A549 (cell line): ENCODE results near the gene XYLT1. TPM values are rescaled to one million over a fixed set of nuclear protein-coding genes. Genes with fewer than 3 reads are reported as not detected.

Source experiments
- ATAC-seq, 2 experiments: fragments of 200-7000 bp in 1 of 2; fragments of >200 bp in 1 of 2; cut with Nextera tagmentation in 1 of 2; cut with Tn5 transposase in 1 of 2; 3 replicates each; pipeline versions ENCODE4 v1.8.0 to v1.9.1; 2018 to 2020; ENCODE audit warnings: mild to moderate bottlenecking in 1 of 2, moderate library complexity in 1 of 2
- CTCF ChIA-PET: fragments of 300-600 bp; sonication (Branson Sonifier 250); formaldehyde crosslinking; extraction: SDS; loops from one replicate; lab custom pipeline; 2021; ENCODE audit warnings: antibody characterized with exemption, inconsistent platforms; lab: Yijun Ruan, JAX
- POLR2A ChIA-PET: fragments of 350-600 bp; formaldehyde crosslinking; extraction: SDS; loops from one replicate; lab custom pipeline; 2021; ENCODE audit warnings: antibody characterized with exemption, inconsistent platforms; lab: Yijun Ruan, JAX
- DNase-seq, 2 experiments: peaks; one replicate each; pipeline versions ENCODE4 v3.0.0 to v3.0.0-alpha.2; 2011 to 2016; ENCODE audit warnings: low read depth in 1 of 2, low spot score in 1 of 2
- FAIRE-seq: peaks from 2 replicates; lab custom pipeline; 2011; peaks lifted over from hg19 to GRCh38; lab: Jason Lieb, UNC
- H3K27ac ChIP-seq, 2 experiments: fragments of >200 bp; sonication (Bioruptor Twin); formaldehyde crosslinking; 3 replicates each; pipeline ENCODE4 v1.5.1; 2016 to 2017
- H3K4me1 ChIP-seq: fragments of >200 bp; sonication (Bioruptor Twin); formaldehyde crosslinking; 3 replicates; pipeline ENCODE4 v1.6.1; 2016
- H3K4me2 ChIP-seq: fragments of >200 bp; sonication (Bioruptor Twin); formaldehyde crosslinking; 3 replicates; pipeline ENCODE4 v1.6.1; 2016
- H3K4me3 ChIP-seq: fragments of >200 bp; sonication (Bioruptor Twin); formaldehyde crosslinking; 3 replicates; pipeline ENCODE4 v1.5.1; 2016
- H3K9me3 ChIP-seq: fragments of >200 bp; sonication (Bioruptor Twin); formaldehyde crosslinking; 3 replicates; pipeline ENCODE4 v1.6.1; 2016
- CBX8 ChIP-seq: fragments of 200-600 bp; sonication (generic); IDR thresholded peaks from 2 replicates; pipeline ENCODE4 v1.6.1; 2016
- CEBPB ChIP-seq, 2 experiments: fragments of >200 bp in 1 of 2; sonication (Bioruptor Twin) in 1 of 2; formaldehyde crosslinking in 1 of 2; IDR thresholded peaks; 2 replicates each; pipeline ENCODE4 v1.6.1; 2012 to 2016
- EHMT2 ChIP-seq: fragments of 200-600 bp; sonication (generic); IDR thresholded peaks from 2 replicates; pipeline ENCODE4 v1.6.1; 2016; ENCODE audit warnings: antibody characterized with exemption, low read depth, mild to moderate bottlenecking, moderate library complexity
- EP300 ChIP-seq, 2 experiments: fragments of >200 bp; sonication (Bioruptor Twin); formaldehyde crosslinking; IDR thresholded peaks; 2 replicates in 1 of 2; 3 replicates in 1 of 2; pipeline ENCODE4 v1.6.1; 2016 to 2017
- FOSB ChIP-seq: fragments of 250-450 bp; sonication (Bioruptor Pico); IDR thresholded peaks from 2 replicates; pipeline ENCODE4 v1.5.0; 2020; ENCODE audit warnings: mild to moderate bottlenecking, moderate library complexity
- FOXS1 ChIP-seq: fragments of 250-450 bp; sonication (Bioruptor Pico); IDR thresholded peaks from 2 replicates; pipeline ENCODE4 v1.5.0; 2020; ENCODE audit warnings: mild to moderate bottlenecking, moderate library complexity
- HDAC2 ChIP-seq: fragments of 200-600 bp; sonication (generic); IDR thresholded peaks from 2 replicates; pipeline ENCODE4 v1.6.1; 2016
- HES2 ChIP-seq: fragments of >200 bp; sonication (Bioruptor Twin); formaldehyde crosslinking; IDR thresholded peaks from 2 replicates; pipeline ENCODE4 v1.6.1; 2016
- HEYL ChIP-seq: fragments of 250-450 bp; sonication (Bioruptor Pico); IDR thresholded peaks from 2 replicates; pipeline ENCODE4 v1.8.0; 2021; ENCODE audit warnings: mild to moderate bottlenecking, moderate library complexity
- HMGXB4 ChIP-seq: fragments of 250-450 bp; sonication (Bioruptor Pico); IDR thresholded peaks from 2 replicates; pipeline ENCODE4 v1.5.0; 2021; ENCODE audit warnings: mild to moderate bottlenecking, moderate library complexity, borderline replicate concordance
- HOXA7 ChIP-seq: fragments of 250-450 bp; sonication (Bioruptor Pico); IDR thresholded peaks from 2 replicates; pipeline ENCODE4 v1.5.0; 2020; ENCODE audit warnings: mild to moderate bottlenecking, moderate library complexity
- HOXB13 ChIP-seq: fragments of 250-450 bp; sonication (Bioruptor Pico); IDR thresholded peaks from 2 replicates; pipeline ENCODE4 v1.5.0; 2020; ENCODE audit warnings: low read depth, mild to moderate bottlenecking, moderate library complexity
- KDM5A ChIP-seq: fragments of 200-600 bp; sonication (generic); IDR thresholded peaks from 2 replicates; pipeline ENCODE4 v1.6.1; 2016; ENCODE audit warnings: antibody characterized with exemption, mild to moderate bottlenecking
- MAFK ChIP-seq: fragments of 450-650 bp; IDR thresholded peaks from 2 replicates; pipeline ENCODE4 v1.6.1; 2014; ENCODE audit not compliant: partially characterized antibody
- MAX ChIP-seq: IDR thresholded peaks from 2 replicates; pipeline ENCODE4 v1.6.1; 2012
- NPAS2 ChIP-seq: fragments of 250-450 bp; sonication (Bioruptor Pico); IDR thresholded peaks from 2 replicates; pipeline ENCODE4 v1.8.0; 2022; ENCODE audit warnings: mild to moderate bottlenecking, moderate library complexity, borderline replicate concordance
- PBX3 ChIP-seq: IDR thresholded peaks from 2 replicates; pipeline ENCODE4 v1.6.1; 2012
- POLR2A ChIP-seq: IDR thresholded peaks from 2 replicates; pipeline ENCODE4 v1.6.1; 2012; ENCODE audit warnings: mild to moderate bottlenecking, low read length
- RAD21 ChIP-seq, 2 experiments: fragments of >200 bp in 1 of 2; sonication (Bioruptor Twin) in 1 of 2; formaldehyde crosslinking in 1 of 2; IDR thresholded peaks in 1 of 2; conservative IDR thresholded peaks in 1 of 2; 2 replicates in 1 of 2; 3 replicates in 1 of 2; pipeline ENCODE4 v1.6.1; 2012 to 2018; ENCODE audit warnings: inconsistent platforms in 1 of 2
- RCOR1 ChIP-seq: fragments of 150-350 bp; IDR thresholded peaks from 2 replicates; pipeline ENCODE4 v1.6.1; 2014; ENCODE audit warnings: antibody characterized with exemption, low read length, low read depth
- RFX5 ChIP-seq: fragments of 450-650 bp; IDR thresholded peaks from 2 replicates; pipeline ENCODE4 v1.7.1; 2014; ENCODE audit warnings: antibody characterized with exemption, mild to moderate bottlenecking, moderate library complexity
- SREBF2 ChIP-seq: fragments of 450-650 bp; IDR thresholded peaks from 2 replicates; pipeline ENCODE4 v1.6.1; 2014; ENCODE audit warnings: mild to moderate bottlenecking, moderate library complexity
- TFCP2L1 ChIP-seq: fragments of 250-450 bp; sonication (Bioruptor Pico); IDR thresholded peaks from 2 replicates; pipeline ENCODE4 v1.5.0; 2021; ENCODE audit warnings: mild to moderate bottlenecking
- TP53 ChIP-seq: fragments of 250-450 bp; sonication (Bioruptor Pico); IDR thresholded peaks from 2 replicates; pipeline ENCODE4 v1.5.0; 2021; ENCODE audit warnings: mild to moderate bottlenecking, moderate library complexity
- ZSCAN20 ChIP-seq: fragments of 250-450 bp; sonication (Bioruptor Pico); IDR thresholded peaks from 2 replicates; pipeline ENCODE4 v1.8.0; 2022; ENCODE audit warnings: mild to moderate bottlenecking, moderate library complexity
- WGBS: methylation state at CpG from one replicate; pipeline ENCODE4 v1.1.6; 2017; ENCODE audit errors: missing lambda C conversion rate; 5-methylcytosine and 5-hydroxymethylcytosine counted together
- polyA plus RNA-seq, 4 experiments: library from polyadenylated mRNA; depleted of rRNA in 3 of 4; stranded (reverse); fragments of >200 nt; fragmentation: RNase III in 1 of 4; extraction: RNeasy Plus Mini Kit Qiagen cat#74134 plus additional on column Dnase treatment in 1 of 4; gene quantifications; 2 replicates in 3 of 4; 3 replicates in 1 of 4; pipeline ENCODE4 v1.2.3, GENCODE V29; 2011 to 2017

The XYLT1 gene
- polyA plus RNA-seq, 2 of the 4 experiments (the other 2 are of a cell fraction), result 0.78 to 0.88 TPM

DNA sequence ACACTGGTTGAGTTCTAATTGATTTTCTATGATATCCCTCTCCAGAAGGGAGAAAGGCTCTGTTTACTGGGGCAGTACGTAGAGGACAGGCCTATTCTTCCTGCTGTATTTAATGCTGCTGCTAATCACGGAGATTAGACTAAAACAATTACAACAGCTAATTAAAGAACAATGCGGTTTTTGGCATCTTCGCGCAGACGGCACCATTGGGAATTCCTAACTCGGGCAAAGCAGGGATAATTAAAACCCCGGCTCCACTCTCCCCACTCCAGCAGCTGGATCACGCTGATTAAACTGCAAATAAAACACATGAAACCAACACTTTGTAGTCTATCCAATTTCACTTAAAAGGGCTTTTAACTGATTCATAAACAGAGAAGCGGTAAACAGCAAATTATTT is 147.6 kb downstream of the XYLT1 start:
- FAIRE-seq (no peak), DNase-seq (no peak), ATAC-seq (no peak)
- ChIA-PET CTCF (no interaction called here), POLR2A (no interaction called here)
- no peaks in the 10 kb centered on the region for H3K9me3 ChIP-seq
- no peak overlapping the region for H3K4me2 ChIP-seq
- H3K27ac ChIP-seq, result no peak overlapping the region
- 43% methylated on average over 10 of the region's 10 CpGs for WGBS
- TF ChIP-seq EHMT2 (no peak), HES2 (no peak), HMGXB4 (CRISPR knock-in tag) (no peak), TP53 (CRISPR knock-in tag) (no peak), RFX5 (no peak), PBX3 (no peak), FOSB (CRISPR knock-in tag) (no peak), TFCP2L1 (CRISPR knock-in tag) (no peak), ZSCAN20 (no peak), POLR2A (no peak), CBX8 (no peak), RCOR1 (no peak), MAFK (no peak)
- 0 out of 3 replicates have a peak, but pooled peaks cover 4% of the 10 kb centered on the region for H3K4me1 ChIP-seq
- H3K4me3 ChIP-seq, result no peak overlapping the region

DNA sequence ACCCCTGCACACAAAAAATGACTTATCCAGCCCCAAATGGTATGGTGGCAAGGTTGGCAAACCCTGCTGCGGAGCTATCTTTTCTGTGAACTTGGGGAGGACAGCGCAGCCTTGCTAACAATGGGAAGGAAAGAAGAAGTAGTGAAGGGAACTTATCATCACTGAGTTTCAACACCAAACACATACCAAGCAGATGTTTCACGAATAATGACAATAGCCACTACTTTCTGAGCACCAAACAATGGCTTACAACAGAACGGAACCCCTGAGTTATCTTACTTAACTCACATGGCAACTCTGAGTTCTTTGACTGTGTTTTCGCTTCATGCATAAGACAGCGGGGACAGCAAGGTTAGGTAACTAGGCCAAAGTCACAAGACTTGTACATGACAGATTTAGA is 148.9 kb downstream of the XYLT1 start:
- Histone ChIP-seq H3K27ac (no peak overlapping the region), H3K4me3 (no peak overlapping the region), H3K9me3 (no peaks in the 10 kb centered on the region), H3K4me2 (no peak overlapping the region), H3K4me1 (0 out of 3 replicates have a peak, but pooled peaks cover 5% of the 10 kb centered on the region)
- ATAC-seq (no peak), FAIRE-seq (no peak), DNase-seq (no peak)
- TF ChIP-seq MAX (no peak), HDAC2 (no peak), RCOR1 (no peak), HEYL (CRISPR knock-in tag) (no peak), SREBF2 (no peak), CEBPB (IDR thresholded peaks at IDR 0.05) (no peak), FOXS1 (CRISPR knock-in tag) (no peak), RAD21 (conservative IDR thresholded peaks at IDR 0.05 in 1 of 2, IDR thresholded peaks at IDR 0.05 in 1 of 2) (no peak), EP300 (IDR thresholded peaks at IDR 0.05) (no peak), KDM5A (no peak), HOXA7 (CRISPR knock-in tag) (no peak)
- CTCF ChIA-PET, result no interaction called here
- POLR2A ChIA-PET, result no interaction called here
- WGBS, result 40% methylated on average over 6 of the region's 6 CpGs

DNA sequence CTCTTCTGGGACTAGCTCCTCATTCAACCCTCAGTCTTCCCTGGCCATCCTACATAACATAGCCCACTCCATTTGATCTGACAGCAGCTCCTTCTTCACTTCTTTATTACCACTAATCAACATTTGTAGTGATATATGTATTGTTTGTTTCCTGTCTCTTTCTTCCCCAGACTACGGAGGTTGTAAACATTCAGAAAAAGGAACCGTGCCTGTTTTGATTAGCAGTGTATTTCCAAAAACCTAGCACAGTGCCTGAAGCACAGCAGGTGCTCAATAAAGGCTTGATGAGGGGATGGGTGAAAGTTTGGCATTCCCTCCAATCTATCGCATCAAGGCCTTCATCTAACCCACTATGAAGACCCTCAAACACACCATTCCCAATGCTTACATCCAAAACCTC is 150.8 kb downstream of the XYLT1 start:
- Histone ChIP-seq H3K27ac (no peak overlapping the region), H3K4me1 (0 out of 3 replicates have a peak, but pooled peaks cover 5% of the 10 kb centered on the region), H3K4me2 (no peak overlapping the region), H3K9me3 (no peaks in the 10 kb centered on the region), H3K4me3 (no peak overlapping the region)
- DNase-seq (no peak), FAIRE-seq (no peak), ATAC-seq (no peak)
- WGBS, result 26% methylated on average over 3 of the region's 3 CpGs
- no peak for TF ChIP-seq HOXB13 (CRISPR knock-in tag)
- TF ChIP-seq CEBPB (IDR thresholded peaks at IDR 0.05), result no peak
- TF ChIP-seq NPAS2, result no peak
- TF ChIP-seq, all 56 proteins: peak for 0
- ChIA-PET POLR2A (no interaction called here), CTCF (no interaction called here)
